GM19455 (cell line): ENCODE results near the gene MAGI2.

ENCODE experiments used
- ATAC-seq: cut with Tn5 transposase; IDR thresholded peaks from one replicate; pipeline ENCODE4 v1.9.1; 2021; ENCODE audit not compliant: unreplicated experiment

The MAGI2 gene

GRCh38 chr7:78213402-78213801, 1240.1 kb downstream of the MAGI2 start:
- ATAC-seq, result no peak

DNA sequence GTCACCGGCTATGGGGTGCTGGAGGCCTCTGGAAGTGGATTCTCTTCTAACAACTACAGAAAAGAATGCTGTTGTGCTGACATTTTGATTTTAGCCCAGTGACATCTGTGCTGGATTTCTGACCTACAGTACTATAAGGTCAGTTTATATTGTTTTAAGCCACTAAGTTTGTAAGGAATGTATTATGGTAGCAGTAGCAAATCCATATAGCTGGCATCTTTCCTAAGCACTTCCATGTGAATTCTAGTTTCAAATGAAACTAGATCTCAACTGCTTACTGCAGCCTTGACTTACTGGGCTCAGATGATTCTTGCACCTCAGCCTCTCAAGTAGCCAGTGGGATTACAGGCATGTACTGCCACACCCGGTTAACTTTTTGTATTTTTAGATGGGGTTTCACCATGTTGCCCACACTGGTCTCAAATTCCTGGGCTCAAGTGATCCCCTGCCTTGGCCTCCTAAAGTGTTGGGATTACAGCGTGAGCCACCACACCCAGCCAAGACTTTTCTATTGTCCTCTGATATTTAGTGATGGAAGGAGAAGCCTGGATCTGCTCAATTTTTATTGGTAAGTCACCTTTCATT, 1240.9 kb downstream of the MAGI2 start:
- ATAC-seq, result no peak

- no peak for ATAC-seq
Observed at GRCh38 chr7:78207269-78207668, 1246.2 kb downstream of the MAGI2 start.

DNA sequence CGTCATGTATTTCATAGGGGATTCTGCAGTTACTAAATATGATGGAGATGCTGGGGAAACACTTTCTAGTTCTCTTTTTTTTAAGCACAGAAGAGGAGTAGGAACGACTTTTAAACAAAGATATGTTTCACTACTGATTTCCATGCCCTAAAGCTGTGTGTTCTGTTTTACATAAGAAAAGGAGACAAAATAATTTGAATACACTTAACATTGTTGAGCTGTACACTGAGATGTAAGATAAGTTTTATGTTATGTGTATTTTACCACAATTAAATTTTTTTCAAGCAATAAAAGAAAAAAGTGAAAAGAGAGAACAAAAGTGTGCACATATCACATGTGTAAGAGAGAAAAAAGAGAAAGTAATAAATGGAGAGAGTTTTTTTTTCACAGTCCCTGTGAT, 1246.7 kb downstream of the MAGI2 start:
- ATAC-seq, result no peak

GRCh38 chr7:78203042-78203720, 1250.3 kb downstream of the MAGI2 start:
- ATAC-seq, result no peak

DNA sequence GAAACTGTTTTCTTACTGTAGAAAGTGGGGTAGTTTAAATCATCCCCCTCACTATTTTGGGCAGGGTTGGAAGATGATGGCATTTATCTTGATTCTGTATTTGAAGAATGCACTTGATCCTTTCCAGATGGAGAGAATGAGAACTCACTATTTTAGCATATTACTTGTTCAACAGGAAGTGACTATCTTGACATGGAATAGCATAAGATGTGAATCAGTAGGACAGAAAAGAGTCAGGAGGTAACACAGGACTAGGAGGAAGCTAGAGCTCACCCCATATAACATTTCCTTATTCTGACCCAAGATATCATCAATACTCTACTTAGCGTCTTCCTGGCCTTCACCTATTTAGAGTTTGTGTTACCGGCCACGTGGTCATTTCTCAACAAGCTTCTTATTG, 1254.7 kb downstream of the MAGI2 start:
- ATAC-seq, result no peak

DNA sequence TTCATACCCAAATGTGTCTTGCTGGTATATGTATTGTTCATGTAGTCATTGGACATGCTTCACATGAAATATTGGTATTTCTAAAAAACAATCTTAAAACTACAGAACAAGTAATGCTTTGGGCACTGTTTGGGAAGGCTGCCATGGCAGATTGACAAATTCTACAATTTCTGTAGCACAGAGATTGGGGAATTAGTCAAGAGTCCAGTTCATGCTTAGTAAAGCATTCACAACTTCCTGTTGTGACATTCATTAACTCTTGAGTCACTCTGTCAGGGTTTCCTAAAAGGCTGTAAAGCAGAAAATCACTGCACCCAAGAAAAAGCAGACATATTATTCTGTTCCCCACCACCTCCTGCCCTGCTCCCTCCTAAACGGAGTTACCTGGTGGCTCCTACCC, 1256.0 kb downstream of the MAGI2 start:
- ATAC-seq, result no peak

DNA sequence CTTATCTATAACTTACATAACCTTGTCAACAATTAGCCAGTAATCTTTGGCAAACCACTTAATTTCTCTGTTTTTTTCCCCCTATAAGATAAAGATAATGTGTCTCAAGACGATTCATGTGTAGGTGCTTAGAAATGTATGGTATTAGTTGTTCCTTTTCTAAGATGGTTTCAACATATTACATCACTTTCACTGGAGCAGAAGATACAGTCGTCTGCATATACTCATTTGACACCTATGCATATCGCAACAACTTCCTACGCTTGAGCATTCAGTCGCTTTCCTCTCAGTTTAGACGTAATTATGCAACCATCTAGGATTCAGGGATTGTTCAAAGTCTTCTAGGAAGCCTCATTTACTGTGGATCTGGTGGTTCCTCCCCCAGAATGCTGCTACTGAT, 1258.2 kb downstream of the MAGI2 start:
- no peak for ATAC-seq

GRCh38 chr7:78194611-78195010, 1258.9 kb downstream of the MAGI2 start:
- ATAC-seq, result no peak

DNA sequence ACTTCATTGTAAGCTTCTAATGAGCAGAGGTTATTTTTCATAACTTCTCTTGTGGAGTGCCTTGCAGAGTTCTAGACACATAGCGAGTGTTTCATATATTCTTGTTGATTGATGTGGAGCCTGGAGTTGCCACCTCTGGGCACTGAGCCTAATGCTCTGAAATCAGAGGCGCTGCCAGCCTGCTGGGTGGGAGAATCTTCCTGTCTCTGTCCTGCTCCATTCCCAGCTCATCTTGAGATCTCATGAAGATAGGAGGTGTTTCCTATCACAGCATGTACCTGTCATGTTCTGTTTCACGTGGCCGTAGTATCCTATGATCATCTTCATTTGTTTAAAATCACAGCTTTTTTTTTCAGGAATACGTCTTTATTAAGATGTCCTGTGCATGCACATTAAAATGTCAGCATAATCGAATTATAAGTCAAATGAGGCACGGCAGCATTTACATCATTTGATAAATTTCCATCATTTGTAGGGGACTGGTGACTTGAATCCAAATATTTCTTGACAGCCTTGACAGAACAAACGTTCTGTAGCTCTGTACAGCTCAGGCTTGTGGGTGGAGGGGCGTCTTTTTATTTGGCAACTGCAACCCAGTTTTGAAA, 1261.9 kb downstream of the MAGI2 start:
- ATAC-seq, result no peak

- no peak for ATAC-seq
Observed at GRCh38 chr7:78189762-78190161, 1263.7 kb downstream of the MAGI2 start.

DNA sequence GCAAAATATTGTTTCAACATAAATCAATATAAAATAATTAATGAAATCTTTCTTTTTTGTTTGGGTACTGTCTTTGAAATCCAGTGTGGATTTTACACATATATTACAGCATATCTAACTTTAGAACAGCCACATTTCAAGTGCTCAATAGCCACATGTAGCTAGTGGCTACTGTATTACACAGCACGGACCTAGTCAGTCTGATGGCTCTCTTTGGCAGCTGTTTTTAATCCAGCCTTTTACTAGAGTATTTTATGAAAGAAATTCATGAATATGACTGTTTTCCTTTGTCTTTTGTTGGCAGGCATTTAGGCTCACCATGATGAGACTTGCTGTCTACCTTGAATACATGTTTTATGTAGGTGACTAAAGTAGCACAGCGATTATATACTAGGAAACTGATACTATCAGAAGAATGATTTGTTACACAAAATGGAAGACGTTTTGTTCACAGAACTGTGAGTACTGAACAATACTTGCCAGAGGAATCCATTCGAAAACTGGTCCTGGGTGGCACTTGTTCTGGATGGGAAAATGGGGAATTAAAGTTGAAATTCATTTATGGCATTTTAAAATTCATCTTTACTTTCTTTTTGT, 1268.2 kb downstream of the MAGI2 start:
- ATAC-seq, result no peak

- ATAC-seq, result no peak
Observed at GRCh38 chr7:78184299-78184698, 1269.2 kb downstream of the MAGI2 start.

GRCh38 chr7:78179827-78180477, 1273.5 kb downstream of the MAGI2 start:
- ATAC-seq, result no peak

- ATAC-seq, result no peak
Observed at GRCh38 chr7:78179211-78179610, 1274.3 kb downstream of the MAGI2 start.

GRCh38 chr7:78178319-78178718, 1275.1 kb downstream of the MAGI2 start:
- no peak for ATAC-seq

- ATAC-seq, result no peak
Observed at GRCh38 chr7:78176171-78176570, 1277.3 kb downstream of the MAGI2 start.

DNA sequence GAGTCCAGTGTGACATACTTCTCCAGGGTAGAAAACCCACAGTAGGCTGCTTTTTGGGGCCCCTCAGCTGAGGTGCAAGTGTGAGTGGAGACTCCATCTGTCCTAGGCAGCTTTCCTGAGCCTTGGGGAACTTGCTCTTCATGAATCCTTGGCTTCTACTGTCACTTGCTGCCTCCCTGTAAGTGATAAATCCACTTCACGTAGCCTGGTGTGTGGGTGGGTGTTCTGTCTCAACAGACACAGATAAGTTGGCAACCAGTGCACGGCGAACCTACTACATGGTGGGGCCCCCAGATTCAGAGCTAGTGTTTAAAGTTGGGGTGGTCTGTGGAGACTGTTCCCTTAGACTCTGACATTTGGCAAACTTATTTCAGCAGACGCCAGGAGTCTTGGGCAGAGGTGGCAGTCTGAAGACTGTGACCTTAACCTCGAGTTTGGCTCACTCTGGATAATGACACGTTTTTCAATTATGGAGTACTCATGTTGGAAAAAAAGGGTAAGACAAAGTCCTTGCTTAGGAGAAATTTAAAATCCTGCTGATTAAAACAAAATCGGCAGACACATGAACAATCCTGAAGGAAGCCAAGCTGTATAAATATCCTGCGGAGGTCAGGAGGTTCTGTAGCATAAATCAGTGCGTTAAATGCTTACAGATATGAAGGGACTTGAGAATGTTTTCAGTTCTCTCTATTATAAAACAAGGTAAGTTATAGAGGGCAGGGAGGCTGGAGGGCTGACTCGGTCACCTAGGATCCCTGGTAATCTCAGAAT, 1278.0 kb downstream of the MAGI2 start:
- ATAC-seq, result no peak

- no peak for ATAC-seq
Observed at GRCh38 chr7:78173666-78174065, 1279.8 kb downstream of the MAGI2 start.

DNA sequence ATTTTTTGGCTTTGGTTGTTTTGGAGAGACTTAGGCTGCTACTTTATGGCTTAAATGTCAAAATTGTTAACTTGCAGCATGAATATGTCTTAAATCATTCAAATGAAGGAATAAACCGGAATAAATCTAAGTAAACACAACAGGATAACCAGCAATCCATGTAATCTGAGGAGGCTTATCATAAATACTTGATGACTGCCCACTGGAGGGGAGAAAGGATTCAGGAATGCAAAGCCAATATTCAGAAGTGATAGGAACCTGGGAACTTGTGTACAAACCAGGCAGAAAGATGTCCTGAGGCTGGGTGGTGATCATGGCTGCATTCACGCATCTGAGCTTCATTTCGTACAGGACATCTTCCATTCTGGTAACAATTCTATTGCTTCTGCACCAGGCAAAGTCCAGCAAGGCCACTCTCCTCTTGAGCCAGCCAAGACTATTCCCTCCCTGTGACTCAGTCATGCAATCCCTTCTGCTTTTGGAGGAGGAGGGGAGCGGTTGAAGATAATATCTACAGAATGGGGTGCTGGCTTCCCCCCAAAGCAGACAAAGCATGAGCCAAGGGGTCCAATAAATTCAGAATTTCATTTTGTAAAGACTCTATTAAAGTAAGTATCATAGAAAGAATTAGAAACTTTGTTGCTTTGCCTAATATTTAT, 1280.4 kb downstream of the MAGI2 start:
- no peak for ATAC-seq
